ENCODE results near the gene ESPNL.

Gene ESPNL

DNA sequence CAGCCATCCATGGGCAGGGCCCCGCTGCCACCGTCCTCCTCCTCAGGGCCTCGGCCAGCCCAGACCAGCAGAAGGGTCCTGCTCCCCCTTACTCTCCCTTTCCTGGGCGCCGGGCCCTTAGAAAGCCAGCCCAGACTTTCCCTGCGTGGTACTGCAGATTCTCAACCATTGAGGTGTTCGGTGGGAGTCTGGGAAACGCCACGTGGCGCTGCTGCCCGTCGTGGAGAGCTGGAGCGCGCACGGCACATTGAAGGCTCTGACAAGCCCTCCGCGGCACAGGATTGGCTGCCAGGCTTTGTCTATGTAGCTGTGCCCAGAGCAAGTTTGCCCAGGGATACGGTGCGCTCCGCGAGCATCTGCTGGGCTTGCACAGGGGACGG, 27.9 kb downstream of the ESPNL start:
- DNase-seq (ENCODE audit: low read depth, low spot score) = no peak

DNA sequence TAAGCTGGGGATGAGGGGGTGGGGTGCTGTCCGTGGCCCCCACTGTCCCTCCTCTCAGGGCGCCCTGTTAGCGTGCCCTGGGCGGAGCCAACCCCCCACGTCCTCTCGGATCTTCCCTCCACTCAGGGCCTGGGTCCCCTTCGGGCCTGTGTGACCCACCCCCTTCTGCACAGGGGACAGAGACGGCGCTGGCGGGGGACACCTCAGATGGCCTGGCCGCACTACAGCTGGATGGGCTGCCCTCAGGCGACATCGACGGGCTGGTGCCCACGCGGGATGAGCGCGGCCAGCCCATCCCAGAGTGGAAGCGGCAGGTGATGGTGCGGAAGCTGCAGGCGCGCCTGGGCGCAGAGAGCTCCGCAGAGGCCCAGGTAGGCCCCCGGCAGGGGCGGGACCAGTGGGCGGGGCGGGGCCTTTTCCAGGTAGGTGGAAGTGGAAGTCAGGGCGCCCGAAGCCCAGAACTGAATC, 28.4 kb downstream of the ESPNL start:
- DNase-seq (ENCODE audit: low read depth, low spot score) = no peak

DNA sequence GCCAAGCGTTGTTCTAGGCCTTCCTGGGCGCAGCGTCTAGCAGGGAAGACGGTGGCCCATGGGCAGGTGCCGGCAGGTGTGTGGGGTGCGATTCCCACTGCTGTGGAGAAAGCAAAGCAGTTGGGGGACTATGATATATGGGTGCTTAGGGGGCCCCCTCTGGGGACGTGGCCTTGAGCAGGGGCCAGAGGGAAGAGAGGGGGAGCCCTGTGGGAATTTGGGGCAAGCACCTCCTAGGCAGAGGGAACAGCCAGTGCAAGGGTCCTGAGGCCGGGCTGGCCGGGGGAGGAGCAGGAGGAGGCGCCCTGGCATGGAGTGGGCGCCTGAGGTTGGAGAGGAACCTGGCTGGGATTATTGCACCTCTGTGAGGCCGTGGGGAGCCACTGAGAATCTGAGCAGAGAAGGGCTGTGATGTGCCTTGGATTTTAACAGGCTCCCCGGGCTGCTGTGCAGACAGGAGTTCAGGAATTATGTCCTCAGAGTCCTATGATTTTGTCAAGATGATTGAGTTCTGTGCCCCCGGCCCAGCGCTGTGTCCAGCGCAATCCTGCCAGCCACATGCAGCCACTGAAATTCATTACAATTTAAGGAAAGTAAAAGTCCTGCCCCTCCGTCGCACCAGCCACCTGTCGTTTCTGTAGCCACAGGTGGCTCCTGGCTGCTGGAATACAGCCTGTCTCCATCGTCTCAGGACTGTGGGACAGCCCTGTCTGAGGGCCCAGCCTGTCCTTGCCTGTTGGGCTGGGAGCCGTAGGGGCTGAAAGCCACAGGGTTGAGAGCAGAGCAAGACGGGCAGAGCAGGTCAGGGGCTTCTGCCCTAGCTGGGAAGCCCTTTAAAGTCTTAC, 29.2 kb downstream of the ESPNL start:
- no peak for DNase-seq (ENCODE audit: low read depth, low spot score)

DNA sequence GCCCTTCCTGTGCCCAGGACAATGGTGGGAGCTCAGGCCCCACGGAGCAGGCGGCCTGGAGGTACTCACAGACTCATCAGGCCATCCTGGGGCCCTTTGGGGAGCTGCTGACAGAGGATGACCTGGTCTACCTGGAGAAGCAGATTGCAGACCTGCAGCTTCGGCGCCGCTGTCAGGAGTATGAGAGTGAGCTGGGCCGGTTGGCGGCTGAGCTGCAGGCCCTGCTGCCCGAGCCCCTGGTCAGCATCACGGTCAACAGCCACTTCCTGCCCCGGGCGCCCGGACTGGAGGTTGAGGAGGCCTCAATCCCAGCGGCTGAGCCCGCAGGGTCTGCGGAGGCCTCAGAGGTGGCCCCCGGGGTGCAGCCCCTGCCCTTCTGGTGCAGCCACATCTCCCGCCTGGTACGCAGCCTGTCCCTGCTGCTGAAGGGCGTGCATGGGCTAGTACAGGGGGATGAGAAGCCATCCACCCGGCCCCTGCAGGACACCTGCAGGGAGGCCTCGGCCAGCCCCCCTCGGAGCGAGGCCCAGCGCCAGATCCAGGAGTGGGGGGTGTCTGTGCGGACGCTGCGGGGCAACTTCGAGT, 30.1 kb downstream of the ESPNL start:
- DNase-seq (ENCODE audit: low read depth, low spot score) = no peak

DNA sequence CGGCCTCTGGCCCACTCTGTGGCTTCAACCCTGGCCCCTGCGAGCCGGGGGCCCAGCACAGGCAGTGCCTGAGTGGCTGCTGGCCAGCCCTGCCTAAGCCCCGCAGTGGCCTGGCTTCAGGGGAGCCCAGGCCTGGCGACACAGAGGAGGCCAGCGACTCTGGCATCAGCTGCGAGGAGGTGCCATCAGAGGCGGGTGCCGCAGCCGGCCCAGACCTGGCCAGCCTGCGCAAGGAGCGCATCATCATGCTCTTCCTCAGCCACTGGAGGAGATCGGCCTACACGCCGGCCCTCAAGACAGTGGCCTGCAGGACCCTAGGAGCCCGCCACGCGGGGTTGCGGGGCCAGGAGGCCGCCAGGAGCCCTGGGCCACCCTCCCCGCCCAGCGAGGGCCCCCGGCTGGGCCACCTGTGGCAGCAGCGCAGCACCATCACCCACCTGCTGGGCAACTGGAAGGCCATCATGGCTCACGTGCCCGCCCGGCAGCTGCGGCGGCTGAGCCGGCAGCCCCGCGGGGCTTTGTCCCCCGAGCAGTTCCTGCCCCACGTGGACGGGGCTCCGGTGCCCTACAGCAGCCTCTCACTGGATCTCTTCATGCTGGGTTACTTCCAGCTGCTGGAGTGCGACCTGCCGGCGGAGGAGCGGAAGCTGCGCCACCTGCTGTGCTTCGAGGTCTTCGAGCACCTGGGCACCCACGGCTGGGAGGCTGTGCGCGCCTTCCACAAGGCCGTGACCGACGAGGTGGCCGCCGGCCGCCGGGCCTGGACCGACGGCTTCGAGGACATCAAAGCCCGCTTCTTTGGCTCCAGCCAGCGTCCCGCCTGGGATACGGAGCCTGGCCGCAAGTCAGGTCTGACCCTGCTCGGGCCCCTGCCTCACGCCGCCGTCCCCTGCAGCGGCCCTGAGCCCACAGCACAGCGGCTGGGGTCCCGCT, 30.8 kb downstream of the ESPNL start:
- DNase-seq (ENCODE audit: low read depth, low spot score) = no peak

DNA sequence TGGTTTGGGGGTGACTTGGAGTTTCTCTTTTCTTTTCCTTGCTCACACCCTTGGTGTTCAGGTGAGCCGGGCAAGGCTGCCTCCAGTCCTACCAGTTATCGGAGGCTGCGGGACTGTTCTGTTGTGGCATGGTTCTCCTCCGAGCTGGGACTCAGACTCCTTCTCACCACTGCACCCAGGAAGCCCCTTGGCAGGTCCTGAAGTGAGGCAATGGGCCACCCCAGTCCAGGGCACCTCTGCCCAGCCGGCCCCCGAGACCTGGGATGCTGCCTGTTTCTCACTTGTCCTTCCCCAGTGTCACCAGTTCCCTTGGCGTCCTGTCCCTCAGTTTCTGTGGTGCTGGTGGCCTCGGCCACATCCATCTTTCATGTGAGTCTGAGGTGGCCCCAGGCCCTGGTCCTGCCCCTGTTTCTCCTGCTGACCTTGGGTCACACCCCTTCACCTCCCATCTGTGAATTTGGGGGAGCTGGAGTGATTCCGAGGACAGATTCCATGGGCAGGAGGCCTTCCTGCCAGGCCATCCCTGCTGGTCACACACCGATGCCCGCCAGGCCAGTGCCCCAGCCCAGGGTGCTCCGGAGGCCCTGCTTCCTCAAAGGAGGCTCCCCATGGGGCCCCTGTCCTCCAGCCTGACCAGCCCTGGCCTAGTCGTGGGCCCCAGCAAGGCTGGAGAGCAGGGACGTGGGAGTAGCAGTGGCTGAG, 31.8 kb downstream of the ESPNL start:
- no peak for DNase-seq (ENCODE audit: low read depth, low spot score)

DNA sequence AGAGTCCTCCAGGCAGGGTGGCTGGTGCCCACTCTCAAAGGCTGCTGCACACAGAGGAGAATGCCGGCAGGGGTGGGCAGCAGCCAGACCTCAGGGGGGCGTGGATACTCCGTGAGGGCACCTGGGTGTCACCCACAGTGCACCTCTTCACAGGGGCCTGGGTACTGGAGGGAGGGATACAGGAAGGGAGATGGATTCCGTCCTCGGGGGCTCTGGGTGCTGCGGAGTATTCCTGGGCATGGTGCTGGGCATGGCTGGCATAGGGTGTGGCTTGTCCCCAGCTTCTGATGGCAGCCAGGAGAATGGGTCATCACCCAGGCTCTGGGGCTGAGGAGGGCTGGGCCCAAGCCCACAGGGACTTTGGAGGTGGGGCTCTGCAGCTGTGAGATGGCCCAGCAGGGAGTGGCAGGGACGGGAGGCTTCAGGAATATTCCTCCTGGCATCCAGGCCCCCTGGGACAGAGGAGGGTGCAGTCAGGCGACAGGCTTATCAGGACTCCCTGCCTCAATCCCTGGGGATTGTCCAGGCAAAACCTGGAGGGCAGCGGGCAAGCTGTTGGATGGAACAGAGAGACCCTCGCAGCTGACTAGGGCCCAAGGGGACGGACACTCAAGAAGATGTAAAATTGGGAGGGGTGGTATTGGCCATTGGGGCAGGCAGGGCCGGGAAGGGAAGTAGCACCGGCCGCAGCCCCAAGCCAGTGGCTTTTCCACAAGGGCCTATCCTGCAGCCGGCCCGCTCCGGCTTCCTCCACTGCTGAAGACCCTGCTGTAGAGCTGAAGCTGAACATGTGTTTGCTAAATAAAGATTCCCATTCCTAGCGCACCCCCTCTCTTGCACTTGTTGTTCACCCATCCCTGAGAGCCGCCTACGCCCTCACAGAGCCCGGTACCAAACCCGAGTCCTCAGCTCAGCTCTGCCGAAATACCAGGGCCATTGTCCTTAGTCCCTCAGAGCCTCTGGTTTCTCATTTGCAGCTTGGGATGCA, 32.6 kb downstream of the ESPNL start:
- DNase-seq (ENCODE audit: low read depth, low spot score) = no peak

DNA sequence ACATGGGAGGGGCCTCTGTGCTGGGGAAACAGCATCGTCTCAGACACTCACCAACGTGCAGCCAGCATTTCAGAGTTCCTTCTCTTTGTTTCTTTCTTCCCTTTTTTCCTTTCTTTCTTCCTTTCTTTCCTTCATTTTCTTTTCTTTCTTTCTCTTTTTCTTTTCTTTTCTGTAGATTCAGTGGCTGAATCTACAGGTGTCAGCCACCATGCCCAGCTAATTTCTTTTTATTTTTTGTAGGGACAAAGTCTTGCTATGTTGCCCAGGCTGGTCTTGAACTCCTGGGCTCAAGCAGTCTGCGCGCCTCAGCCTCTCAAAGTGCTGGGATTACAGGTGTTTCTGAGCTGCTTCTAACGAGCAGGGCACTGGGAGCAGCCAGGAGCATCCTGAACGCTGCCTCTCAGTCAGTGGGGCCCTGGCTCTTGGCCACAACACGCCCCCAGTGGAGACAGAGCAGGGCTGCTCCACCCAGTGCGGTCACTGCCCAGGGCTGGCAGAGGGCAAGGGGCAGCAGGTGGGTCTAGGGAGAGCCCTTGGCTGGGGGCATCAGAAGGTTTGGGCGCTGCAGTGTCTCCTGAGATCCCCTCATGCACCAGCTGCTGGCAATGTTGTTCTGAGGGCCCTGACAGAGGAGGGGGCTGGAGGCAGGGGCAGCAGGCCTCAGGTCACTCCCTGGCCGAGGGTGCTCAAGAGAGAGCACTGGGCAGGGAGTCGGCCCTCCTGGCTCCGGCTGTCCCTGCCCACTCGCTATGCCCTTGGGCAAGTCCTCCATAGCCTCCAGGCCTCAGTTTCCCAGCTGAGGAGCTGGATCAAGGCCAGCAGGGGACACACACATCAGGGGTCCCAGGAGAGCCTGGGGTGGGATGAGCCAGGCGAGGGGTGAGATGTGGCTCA, 33.6 kb downstream of the ESPNL start:
- no peak for DNase-seq (ENCODE audit: low read depth, low spot score)

DNA sequence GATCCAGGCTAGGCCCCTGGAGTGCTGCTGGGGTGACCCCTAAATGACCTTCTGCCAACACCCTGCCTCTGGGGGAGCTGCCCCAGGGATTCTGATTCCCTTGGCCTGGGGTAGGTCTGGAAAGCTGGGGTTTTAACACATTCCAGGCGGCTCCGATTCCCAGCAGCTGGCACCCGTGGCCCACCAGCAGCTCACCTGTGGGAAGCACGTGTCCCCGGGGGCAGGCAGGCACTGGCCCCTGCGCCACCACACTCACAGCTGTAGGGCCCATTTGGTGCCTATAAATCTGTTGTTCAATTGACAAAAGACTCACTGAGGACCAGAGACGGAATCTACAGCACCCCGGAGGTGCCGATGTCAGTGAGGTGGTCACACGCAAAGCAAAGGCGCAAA, 34.2 kb downstream of the ESPNL start:
- DNase-seq (ENCODE audit: low read depth, low spot score) = no peak

DNA sequence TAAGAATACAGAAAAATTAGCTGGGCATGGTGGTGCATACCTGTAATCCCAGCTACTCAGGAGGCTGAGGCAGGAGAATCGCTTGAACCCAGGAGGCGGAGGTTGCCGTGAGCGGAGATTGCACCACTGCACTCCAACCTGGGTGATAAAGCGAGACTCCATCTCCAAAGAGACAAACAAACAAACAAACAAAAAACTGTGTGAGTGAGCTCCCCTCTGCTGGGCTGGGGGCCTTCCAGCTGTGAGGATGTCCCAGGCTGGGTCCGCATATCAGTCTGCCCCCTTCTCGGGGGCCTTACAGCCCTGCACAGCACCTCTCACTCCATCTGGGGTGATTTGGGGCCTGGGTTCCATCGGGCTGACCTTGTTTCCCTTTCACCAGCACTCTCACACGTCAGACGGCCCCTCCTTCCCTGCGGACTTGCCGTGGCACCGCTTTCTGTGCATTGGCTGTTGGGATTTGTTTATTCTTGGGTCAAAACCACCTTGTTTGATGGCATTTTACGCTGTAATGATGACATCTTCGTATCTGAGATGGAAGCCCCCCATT, 35.5 kb downstream of the ESPNL start:
- no peak for DNase-seq (ENCODE audit: low read depth, low spot score)

DNA sequence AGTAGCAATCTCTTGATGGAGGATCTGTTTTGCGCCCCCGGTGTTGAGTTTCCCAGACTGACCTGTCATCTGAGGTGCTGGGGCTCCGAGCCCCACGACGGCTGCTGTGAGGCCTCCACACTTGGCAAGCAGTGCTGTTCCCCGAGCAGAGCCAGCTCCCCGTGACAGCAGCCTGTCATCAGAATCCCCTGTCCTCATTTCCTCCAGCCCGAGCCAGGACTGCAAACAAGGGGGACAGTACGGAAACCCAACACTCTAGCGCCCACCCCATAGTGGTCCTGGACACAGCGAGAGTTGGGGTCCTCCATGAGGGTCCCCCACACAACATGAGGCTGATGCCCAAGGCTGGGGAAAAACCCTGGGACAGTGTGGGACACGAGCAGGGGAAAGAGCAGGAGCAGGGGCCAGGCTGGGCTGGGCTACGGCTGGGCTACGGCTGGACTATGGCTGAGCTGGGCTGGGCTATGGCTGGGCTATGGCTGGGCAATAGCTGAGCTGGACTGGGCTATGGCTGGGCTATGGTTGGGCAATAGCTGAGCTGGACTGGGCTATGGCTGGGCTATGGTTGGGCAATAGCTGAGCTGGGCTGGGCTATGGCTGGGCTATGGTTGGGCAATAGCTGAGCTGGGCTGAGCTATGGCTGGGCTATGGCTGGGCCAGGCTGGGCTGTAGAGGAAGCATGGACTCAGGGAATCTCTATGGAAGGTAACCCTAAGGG, 36.8 kb downstream of the ESPNL start:
- DNase-seq (ENCODE audit: low read depth, low spot score) = no peak

DNA sequence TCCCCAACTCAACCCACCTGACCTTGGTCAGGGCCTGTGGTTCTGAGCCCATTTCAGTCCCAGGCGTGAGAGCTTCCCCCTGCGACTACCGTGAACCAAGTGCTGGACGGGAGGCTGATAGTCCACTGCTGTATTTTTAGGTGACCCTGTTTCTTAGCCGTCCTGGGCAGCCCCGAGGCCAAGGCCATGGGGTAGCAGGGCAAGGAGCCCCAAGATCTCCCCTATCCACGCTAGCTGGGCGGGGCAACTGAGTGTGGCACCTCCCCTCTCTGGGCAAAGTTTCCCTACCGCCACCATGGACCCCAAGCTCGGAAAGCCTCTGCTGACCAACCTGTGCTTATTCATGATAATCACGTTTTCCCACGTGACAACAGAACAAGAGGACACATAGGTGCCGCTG, 37.7 kb downstream of the ESPNL start:
- no peak for DNase-seq (ENCODE audit: low read depth, low spot score)

DNA sequence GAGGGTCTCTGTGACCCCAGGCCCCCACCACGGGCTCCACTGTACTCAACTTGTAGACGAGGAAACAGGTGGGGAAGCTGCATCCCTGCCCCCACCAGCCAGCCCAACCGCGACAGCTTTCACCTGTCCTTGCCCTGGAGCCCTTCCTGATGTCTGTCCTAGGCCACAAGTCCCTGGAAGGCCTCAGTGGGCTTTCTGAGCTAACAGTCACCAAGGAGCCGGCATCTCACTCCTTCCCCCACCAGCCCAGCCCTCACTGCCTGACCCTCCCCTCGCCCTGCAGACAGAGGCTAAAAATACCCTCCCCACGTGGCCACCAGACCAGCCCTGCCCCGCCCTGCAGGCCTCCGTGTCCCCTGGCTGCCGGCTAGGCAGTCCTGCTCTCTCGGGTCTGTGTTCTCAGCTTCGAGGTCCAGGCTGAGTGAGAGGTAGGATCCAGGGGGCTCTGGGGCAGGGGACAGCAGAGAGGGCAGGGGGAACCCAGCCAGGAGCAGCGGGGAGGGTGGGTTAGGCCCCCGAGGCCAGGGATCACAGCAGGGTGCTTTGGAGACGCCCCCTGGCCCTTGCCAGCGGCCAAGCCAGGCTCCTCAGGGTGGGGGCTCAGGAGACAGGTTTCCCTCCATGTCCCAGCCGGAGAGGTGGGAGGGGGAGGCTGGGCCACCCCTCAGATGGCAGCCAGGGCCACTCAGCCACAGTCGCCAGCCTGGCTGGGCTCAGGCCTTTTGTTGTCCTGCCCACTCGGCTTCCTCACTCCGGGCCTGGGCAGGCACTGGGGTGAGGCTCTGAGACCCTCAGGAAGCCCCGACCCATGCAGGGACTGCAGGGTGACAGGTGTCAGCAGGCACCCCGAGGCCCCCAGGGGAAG, 38.4 kb downstream of the ESPNL start, which contains the start of gene KLHL30:
Gene KLHL30 (plus strand): TSS at position 338 of the 865 bp plus-strand sequence. CDS start 2,087 bp downstream, outside the sequence.
- no peak for DNase-seq (ENCODE audit: low read depth, low spot score)

DNA sequence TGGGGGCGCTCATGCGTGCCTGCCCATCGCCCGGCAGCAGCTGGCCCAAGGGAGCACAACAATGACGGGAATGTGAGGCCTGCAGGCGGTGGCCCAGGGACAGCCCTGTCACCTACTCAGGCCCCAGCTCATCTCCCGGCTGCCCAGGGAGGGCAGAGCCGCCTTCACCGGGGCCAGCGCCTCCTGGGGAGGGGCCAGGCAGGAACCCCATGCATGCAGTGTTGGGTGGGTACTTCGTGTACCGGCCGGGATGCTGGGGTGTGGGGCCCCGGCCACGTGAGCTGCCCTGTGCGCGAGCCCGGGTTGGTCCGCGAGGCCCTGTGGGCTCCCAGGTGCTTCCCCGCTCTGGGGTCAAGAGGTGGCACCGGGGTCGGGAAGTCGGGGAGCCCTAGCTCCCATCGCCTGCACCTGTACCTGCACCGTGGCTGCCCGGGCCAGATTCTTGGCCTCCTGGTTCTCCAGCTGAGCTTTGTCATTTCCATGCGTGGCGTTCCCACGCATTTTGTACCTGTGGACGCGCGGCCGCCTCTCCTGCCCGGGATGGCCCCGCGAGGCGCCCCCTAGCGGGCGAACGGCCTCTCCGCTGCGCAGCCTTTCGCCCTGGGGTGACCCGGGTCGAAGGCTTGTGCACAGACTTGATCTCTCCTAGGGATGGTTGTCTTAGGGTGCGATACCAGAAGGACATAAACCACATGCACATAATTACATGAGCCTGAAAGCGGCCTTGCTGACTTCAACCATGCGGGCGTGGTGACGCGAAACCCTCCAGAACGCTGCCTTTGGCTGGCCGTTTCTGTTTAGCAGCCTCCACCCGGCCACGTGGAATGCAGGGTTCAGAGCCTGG, 39.3 kb downstream of the ESPNL start:
- no peak for DNase-seq (ENCODE audit: low read depth, low spot score)

DNA sequence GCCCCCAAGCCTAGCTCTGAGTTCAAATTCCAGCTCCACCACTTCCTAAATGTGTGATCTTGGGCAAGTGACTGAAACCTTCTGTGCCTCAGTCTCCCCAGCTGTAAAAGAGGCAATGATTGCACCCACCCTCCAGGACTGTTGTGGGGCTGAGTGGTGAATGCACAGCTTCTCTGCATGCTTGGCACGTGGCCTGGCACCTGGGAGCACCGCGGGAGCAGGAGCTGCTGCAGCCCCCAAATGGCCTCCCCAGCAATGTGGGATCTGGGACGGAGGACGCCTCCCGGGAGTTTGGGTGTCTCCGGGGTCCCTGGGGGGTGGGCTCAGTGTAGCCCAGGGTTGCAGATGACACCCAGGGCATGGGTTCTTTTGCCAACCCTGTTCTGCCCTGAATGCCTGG, 39.9 kb downstream of the ESPNL start:
- no peak for DNase-seq (ENCODE audit: low read depth, low spot score)

Data from brain pericyte (primary cell).